H9 (cell line): ENCODE data around the gene UQCC2. TPM values are rescaled to one million over a fixed set of nuclear protein-coding genes. Genes with fewer than 3 reads are reported as not detected.

ENCODE experiments used
- DNase-seq: peaks from one replicate; pipeline ENCODE4 v3.0.0-alpha.2; 2017
- H2AFZ ChIP-seq: one replicate; pipeline ENCODE4 v1.6.1; 2013; ENCODE audit warnings: mild to moderate bottlenecking, low read length, control low read depth, moderate library complexity
- H2AK5ac ChIP-seq: 2 replicates; pipeline ENCODE4 v1.6.1; 2013; ENCODE audit warnings: low read length, control low read depth, mixed read lengths; ENCODE audit not compliant: insufficient read length
- H2BK120ac ChIP-seq: one replicate; pipeline ENCODE4 v1.6.1; 2013; ENCODE audit warnings: low read depth, mild to moderate bottlenecking, low read length, control low read depth, inconsistent platforms; ENCODE audit not compliant: poor library complexity, severe bottlenecking
- H2BK12ac ChIP-seq: 2 replicates; pipeline ENCODE4 v1.6.1; 2013; ENCODE audit warnings: low read length, control low read depth, mixed read lengths, low read depth; ENCODE audit not compliant: insufficient read length
- H2BK15ac ChIP-seq: 2 replicates; pipeline ENCODE4 v1.6.1; 2013; ENCODE audit warnings: low read depth, low read length, control low read depth
- H2BK20ac ChIP-seq: one replicate; pipeline ENCODE4 v1.6.1; 2013; ENCODE audit warnings: low read depth, mild to moderate bottlenecking, low read length, control low read depth, inconsistent platforms; ENCODE audit not compliant: poor library complexity, severe bottlenecking
- H2BK5ac ChIP-seq: 2 replicates; pipeline ENCODE4 v1.6.1; 2013; ENCODE audit warnings: low read length, control low read depth, mixed read lengths; ENCODE audit not compliant: insufficient read length
- H3K14ac ChIP-seq: 2 replicates; pipeline ENCODE4 v1.6.1; 2013; ENCODE audit warnings: low read length, control low read depth; ENCODE audit not compliant: insufficient read depth
- H3K18ac ChIP-seq: 2 replicates; pipeline ENCODE4 v1.6.1; 2013; ENCODE audit warnings: low read depth, mild to moderate bottlenecking, mixed read lengths, low read length, control low read depth; ENCODE audit not compliant: insufficient read length
- H3K23ac ChIP-seq: 2 replicates; pipeline ENCODE4 v1.6.1; 2013; ENCODE audit warnings: low read length, control low read depth, mixed read lengths, low read depth; ENCODE audit not compliant: insufficient read length
- H3K23me2 ChIP-seq: 2 replicates; pipeline ENCODE4 v1.6.1; 2013; ENCODE audit warnings: low read depth, mild to moderate bottlenecking, mixed read lengths, low read length, control low read depth; ENCODE audit not compliant: insufficient read length, poor library complexity, severe bottlenecking
- H3K27ac ChIP-seq: 2 replicates; pipeline ENCODE4 v1.5.1; 2013; ENCODE audit warnings: low read length, control low read depth, mixed read lengths, low read depth; ENCODE audit not compliant: insufficient read length
- H3K27me3 ChIP-seq: 2 replicates; pipeline ENCODE4 v1.6.1; 2013; ENCODE audit warnings: low read length, control low read depth, inconsistent platforms; ENCODE audit not compliant: insufficient read depth
- H3K4ac ChIP-seq: 2 replicates; pipeline ENCODE4 v1.6.1; 2013; ENCODE audit warnings: low read depth, mild to moderate bottlenecking, control low read depth, inconsistent platforms, low read length, moderate library complexity
- H3K4me1 ChIP-seq: 2 replicates; pipeline ENCODE4 v1.6.1; 2013; ENCODE audit warnings: low read length, control low read depth, inconsistent platforms; ENCODE audit not compliant: insufficient read depth
- H3K4me2 ChIP-seq: 2 replicates; pipeline ENCODE4 v1.6.1; 2013; ENCODE audit warnings: low read length, control low read depth, mixed read lengths; ENCODE audit not compliant: insufficient read length, insufficient read depth
- H3K56ac ChIP-seq: 2 replicates; pipeline ENCODE4 v1.6.1; 2013; ENCODE audit warnings: low read depth, mild to moderate bottlenecking, mixed read lengths, low read length, control low read depth; ENCODE audit not compliant: insufficient read length
- H3K79me1 ChIP-seq: 2 replicates; pipeline ENCODE4 v1.6.1; 2013; ENCODE audit warnings: low read depth, mild to moderate bottlenecking, moderate library complexity, low read length, control low read depth, inconsistent platforms; ENCODE audit not compliant: insufficient read depth, poor library complexity, severe bottlenecking
- H3K79me2 ChIP-seq: 2 replicates; pipeline ENCODE4 v1.6.1; 2013; ENCODE audit warnings: low read length, control low read depth, inconsistent platforms; ENCODE audit not compliant: insufficient read depth
- H3K9ac ChIP-seq: 2 replicates; pipeline ENCODE4 v1.6.1; 2013; ENCODE audit warnings: low read length, control low read depth, mixed read lengths; ENCODE audit not compliant: insufficient read length; ENCODE audit errors: extremely low read depth
- H3K9me3 ChIP-seq: one replicate; pipeline ENCODE4 v1.6.1; 2013; ENCODE audit warnings: low read depth, low read length, inconsistent platforms; ENCODE audit not compliant: control insufficient read depth
- H3T11ph ChIP-seq: one replicate; pipeline ENCODE4 v1.6.1; 2013; ENCODE audit warnings: mild to moderate bottlenecking, low read length, control low read depth, inconsistent platforms
- H4K20me1 ChIP-seq: one replicate; pipeline ENCODE4 v1.6.1; 2013; ENCODE audit not compliant: control insufficient read depth, insufficient read length, insufficient read depth
- H4K5ac ChIP-seq: 2 replicates; pipeline ENCODE4 v1.6.1; 2013; ENCODE audit warnings: low read depth, mild to moderate bottlenecking, mixed read lengths, low read length, control low read depth; ENCODE audit not compliant: insufficient read length
- H4K8ac ChIP-seq: replicated peaks from 2 replicates; pipeline ENCODE4 v1.6.1; 2013; ENCODE audit warnings: low read length, control low read depth, mixed read lengths, low read depth; ENCODE audit not compliant: insufficient read length
- H4K91ac ChIP-seq: 2 replicates; pipeline ENCODE4 v1.6.1; 2013; ENCODE audit warnings: low read depth, mild to moderate bottlenecking, moderate library complexity, mixed read lengths, low read length, control low read depth; ENCODE audit not compliant: insufficient read length
- H3K27ac Mint-ChIP-seq, 3 experiments: 2 replicates in 2 of 3; 3 replicates in 1 of 3; pipeline ENCODE4 v1.8.0; 2020 to 2021; ENCODE audit warnings: mixed read lengths in 3 of 3, mild to moderate bottlenecking in 1 of 3, moderate library complexity in 1 of 3
- H3K27me3 Mint-ChIP-seq: 2 replicates; pipeline ENCODE4 v1.8.0; 2021; ENCODE audit warnings: low read depth, mild to moderate bottlenecking, moderate library complexity, mixed read lengths
- H3K36me3 Mint-ChIP-seq, 3 experiments: 2 replicates in 2 of 3; 3 replicates in 1 of 3; pipeline ENCODE4 v1.8.0; 2020 to 2021; ENCODE audit warnings: low read depth in 3 of 3, mixed read lengths in 3 of 3; ENCODE audit not compliant: insufficient read depth in 1 of 3
- H3K4me1 Mint-ChIP-seq, 2 experiments: 2 replicates each; pipeline ENCODE4 v1.8.0; 2020; ENCODE audit warnings: mixed read lengths in 2 of 2
- H3K4me3 Mint-ChIP-seq, 2 experiments: 2 replicates in 1 of 2; 3 replicates in 1 of 2; pipeline ENCODE4 v1.8.0; 2020 to 2021; ENCODE audit warnings: mild to moderate bottlenecking in 2 of 2, mixed read lengths in 2 of 2, moderate library complexity in 1 of 2
- H3K9me3 Mint-ChIP-seq, 2 experiments: 2 replicates in 1 of 2; 3 replicates in 1 of 2; pipeline ENCODE4 v1.8.0; 2020; ENCODE audit warnings: mild to moderate bottlenecking in 2 of 2, mixed read lengths in 2 of 2, moderate library complexity in 1 of 2
- CTCF ChIP-seq: fragments of 200-600 bp; sonication (generic); conservative IDR thresholded peaks from 3 replicates; pipeline ENCODE4 v1.8.0; 2021; ENCODE audit warnings: antibody characterized with exemption, mild to moderate bottlenecking
- WGBS: extraction: QIAGEN DNeasy Blood & Tissue Kit; methylation state at CpG from one replicate; pipeline ENCODE4 v1.1.7; 2013; ENCODE audit warnings: missing lambda C conversion rate, low lambda C conversion rate, mixed read lengths; ENCODE audit not compliant: insufficient read length; ENCODE audit errors: extremely low coverage; 5-methylcytosine and 5-hydroxymethylcytosine counted together
- total RNA-seq: library from RNA; stranded (reverse); gene quantifications from 2 replicates; pipeline ENCODE4 v1.2.1, GENCODE V29; 2021

The UQCC2 gene
- total RNA-seq, 1 experiment from 2014 or later = 140 TPM

GRCh38 chr6:33720998-33721397, 9.5 kb upstream of the UQCC2 start:
- H2BK120ac ChIP-seq = no peak overlapping the region
- no peaks in the 10 kb centered on the region for H3K27me3 ChIP-seq
- H2AFZ ChIP-seq = no peak overlapping the region
- no peak overlapping the region for H3K4me2 ChIP-seq
- H2BK12ac ChIP-seq = no peak overlapping the region
- TF ChIP-seq CTCF = no peak
- H2BK20ac ChIP-seq = no peak overlapping the region
- no peak for DNase-seq
- H3K18ac ChIP-seq = no peak overlapping the region
- H4K91ac ChIP-seq = no peak overlapping the region
- no peak overlapping the region for H4K5ac ChIP-seq
- Mint-ChIP-seq H3K27ac (no peak overlapping the region), H3K9me3 (no peaks in the 10 kb centered on the region), H3K36me3 (no peaks in the 10 kb centered on the region), H3K27me3 (peaks cover 11% of the 10 kb centered on the region), H3K4me1 (peaks cover 32 to 34% of the 10 kb centered on the region in 2 experiments), H3K4me3 (no peak overlapping the region)
- H3K9ac ChIP-seq = no peak overlapping the region
- no peak overlapping the region for H4K8ac ChIP-seq
- H3K4me1 ChIP-seq = peaks cover 4% of the 10 kb centered on the region; the same call in 1 of the 2 replicates
- no peaks in the 10 kb centered on the region for H3K9me3 ChIP-seq
- H3K23me2 ChIP-seq = no peaks in the 10 kb centered on the region
- H3K56ac ChIP-seq = no peak overlapping the region
- H3K23ac ChIP-seq = no peak overlapping the region
- no peak overlapping the region for H3K4ac ChIP-seq
- no peak overlapping the region for H2AK5ac ChIP-seq
- H4K20me1 ChIP-seq = no peaks in the 10 kb centered on the region
- no CpG with 5 or more reads among the region's 1 CpG for WGBS
- H3T11ph ChIP-seq = no peak overlapping the region
- no peak overlapping the region for H3K14ac ChIP-seq
- no peak overlapping the region for H3K27ac ChIP-seq
- H3K79me1 ChIP-seq = no peaks in the 10 kb centered on the region
- H2BK15ac ChIP-seq = no peak overlapping the region
- no peak overlapping the region for H2BK5ac ChIP-seq
- no peaks in the 10 kb centered on the region for H3K79me2 ChIP-seq
